Breast epithelium (tissue), 4 donors: ENCODE data around the gene RPA1. TPM values are rescaled to one million over a fixed set of nuclear protein-coding genes. Genes with fewer than 3 reads are reported as not detected.

Source experiments
- DNase-seq, 2 donors: peaks; one replicate each; pipeline ENCODE4 v3.0.0-alpha.2; 2019; ENCODE audit warnings: low spot score in 2 of 2
- H3K27ac ChIP-seq, 2 donors: fragments of 200-600 bp; sonication (generic) in 1 of 2; one replicate each; pipeline ENCODE4 v1.5.1; 2016 to 2019; ENCODE audit warnings: mild to moderate bottlenecking in 1 of 2
- H3K27me3 ChIP-seq, 2 donors: fragments of 200-600 bp; sonication (generic) in 1 of 2; one replicate each; pipeline versions ENCODE4 v1.5.1 to v1.6.0; 2017 to 2019; ENCODE audit warnings: control low read depth in 1 of 2, mild to moderate bottlenecking in 1 of 2
- H3K36me3 ChIP-seq: fragments of 200-600 bp; one replicate; pipeline ENCODE4 v1.5.1; 2019
- H3K4me1 ChIP-seq, 2 donors: fragments of 200-600 bp; sonication (generic); one replicate each; pipeline ENCODE4 v1.5.1; 2016 to 2019; ENCODE audit warnings: control low read depth in 1 of 2
- H3K4me3 ChIP-seq, 3 donors: fragments of 200-600 bp; sonication (generic); 1 replicate in 2 of 3; 2 replicates in 1 of 3; pipeline ENCODE4 v1.5.1; 2016 to 2019; ENCODE audit warnings: mild to moderate bottlenecking in 3 of 3, moderate library complexity in 2 of 3
- H3K9me3 ChIP-seq, 2 donors: fragments of 200-600 bp; sonication (generic) in 1 of 2; one replicate each; pipeline ENCODE4 v1.5.1; 2016 to 2019; ENCODE audit warnings: control low read depth in 1 of 2
- CTCF ChIP-seq, 3 donors: fragments of 450-650 bp; IDR thresholded peaks; one replicate each; pipeline ENCODE4 v1.5.1; 2016 to 2017; ENCODE audit warnings: antibody characterized with exemption in 3 of 3, mild to moderate bottlenecking in 3 of 3, moderate library complexity in 3 of 3
- POLR2A ChIP-seq: fragments of 450-650 bp; IDR thresholded peaks from one replicate; pipeline ENCODE4 v1.6.1; 2016; ENCODE audit warnings: antibody characterized with exemption, mild to moderate bottlenecking, moderate library complexity
- POLR2AphosphoS5 ChIP-seq, 3 donors: sonication (generic); formaldehyde crosslinking; IDR thresholded peaks; one replicate each; pipeline ENCODE4 v1.6.1; 2017; ENCODE audit warnings: antibody characterized with exemption in 3 of 3
- intact Hi-C: fragments of 100-400 bp; cut with DNase I; formaldehyde crosslinking; loops from one replicate; pipeline ENCODE4 v1.15.1; 2023; ENCODE audit warnings: low total_unique reads
- total RNA-seq, 3 donors: library from RNA; depleted of rRNA; stranded (reverse); fragments of >200 nt; gene quantifications; one replicate each; pipeline ENCODE4 v1.1.0, GENCODE V29; 2016

Gene RPA1
- total RNA-seq, 3 donors from 2014 or later = 34.7 to 40.6 (median 34.7) TPM

DNA sequence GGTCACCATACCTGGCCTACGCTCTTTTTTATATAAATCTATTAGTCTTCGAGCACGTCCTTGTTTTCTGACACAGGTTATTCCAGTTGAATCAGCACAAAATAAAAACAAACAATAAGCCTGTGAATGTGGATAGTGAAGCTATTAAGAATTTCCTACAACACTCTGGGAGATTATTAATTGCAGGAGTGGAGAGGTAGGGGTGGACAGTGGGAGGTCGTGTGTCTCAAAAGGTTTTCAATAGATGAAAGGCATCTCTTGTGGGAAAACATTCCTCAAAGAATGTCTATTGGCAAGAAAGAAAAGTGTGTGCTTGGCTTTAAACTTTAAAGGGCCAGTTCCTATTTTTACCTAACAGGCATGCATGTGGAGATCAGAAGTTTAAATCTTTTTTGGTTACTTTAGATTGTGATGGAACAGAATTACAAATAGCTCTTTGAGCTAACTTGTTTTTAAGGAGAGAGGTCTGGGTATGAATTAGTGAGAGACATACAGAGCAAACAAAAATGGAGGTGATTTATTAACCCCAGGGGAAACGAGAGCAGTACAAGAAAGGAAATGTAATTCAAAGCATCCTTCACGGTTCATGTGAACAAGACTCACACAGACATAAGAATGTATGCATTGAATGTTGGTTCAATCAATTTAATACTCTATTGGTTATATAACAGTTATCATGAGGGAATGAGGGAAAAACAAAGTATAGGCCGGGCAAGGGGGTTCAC is 9.1 kb upstream of the RPA1 start:
- Histone ChIP-seq H3K27me3 (no peaks in the 10 kb centered on the region), H3K27ac (no peak overlapping the region)
- intact Hi-C loops = no loop called here

DNA sequence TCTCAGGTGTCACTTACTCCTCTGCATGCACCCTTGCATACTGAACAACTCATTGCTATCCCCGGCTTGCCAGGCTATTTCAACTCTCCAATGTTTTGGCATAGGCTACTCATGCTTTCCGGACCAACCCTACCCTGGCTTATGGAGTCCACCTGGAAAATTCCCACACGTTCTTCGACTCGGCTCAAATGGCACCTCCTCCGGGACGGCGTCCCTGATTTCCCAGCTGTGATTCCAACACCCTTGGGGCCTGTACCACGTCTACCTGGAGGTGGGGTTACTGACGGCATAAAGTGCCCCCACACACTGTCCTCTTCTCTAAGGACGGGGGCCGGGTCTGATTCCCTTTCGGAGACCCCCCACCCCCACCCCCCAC is 601 bp upstream of the RPA1 start:
- Histone ChIP-seq H3K36me3 (no peaks in the 10 kb centered on the region), H3K9me3 (no peaks in the 10 kb centered on the region), H3K27ac (peak overlapping the region; percentile 89 to 95), H3K4me1 (no peaks in the 10 kb centered on the region), H3K27me3 (no peaks in the 10 kb centered on the region), H3K4me3 (peak overlapping the region; percentile 68 to 97 (median 91))
- intact Hi-C loops = no loop called here
- peak in 1 of 2 donors; percentile 23 for DNase-seq
- TF ChIP-seq CTCF (IDR thresholded peaks at IDR 0.05) = no peak
- TF ChIP-seq POLR2A = no peak
- TF ChIP-seq POLR2AphosphoS5 (IDR thresholded peaks at IDR 0.05) = no peak

More for the DNA sequence above, 9.1 kb upstream of the RPA1 start:
- no peaks in the 10 kb centered on the region for H3K9me3 ChIP-seq
- no peak overlapping the region for H3K4me3 ChIP-seq
- H3K36me3 ChIP-seq = no peaks in the 10 kb centered on the region
- no peak for TF ChIP-seq CTCF (IDR thresholded peaks at IDR 0.05)
- TF ChIP-seq POLR2AphosphoS5 (IDR thresholded peaks at IDR 0.05) = no peak
- no peak for TF ChIP-seq POLR2A
- DNase-seq = no peak
- H3K4me1 ChIP-seq = no peaks in the 10 kb centered on the region

DNA sequence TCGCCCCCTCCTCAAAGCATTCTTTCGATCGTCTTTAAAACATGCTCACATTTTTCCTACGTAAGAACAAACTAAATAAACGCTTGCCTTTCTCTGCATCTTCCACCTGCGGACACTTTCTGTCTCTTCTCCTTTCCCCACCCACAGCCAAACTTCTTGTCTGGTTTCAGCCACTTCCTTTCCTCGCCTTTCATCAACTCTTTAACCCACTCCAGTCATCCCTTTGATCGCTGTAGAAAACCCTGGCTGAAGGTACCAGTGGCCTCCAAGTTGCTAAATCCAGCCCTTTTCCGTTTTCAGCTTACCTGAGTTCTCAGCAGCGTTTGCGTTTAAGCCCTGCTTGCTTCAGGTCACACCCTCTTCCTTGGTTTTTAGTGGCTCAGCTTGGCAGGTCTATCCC is 483 bp downstream of the RPA1 start:
- H3K27ac ChIP-seq = peak overlapping the region; percentile 89 to 95
- DNase-seq = no peak
- no peak for TF ChIP-seq CTCF (IDR thresholded peaks at IDR 0.05)
- no peak for TF ChIP-seq POLR2AphosphoS5 (IDR thresholded peaks at IDR 0.05)
- TF ChIP-seq POLR2A = no peak
- peak overlapping the region; percentile 68 to 97 (median 91) for H3K4me3 ChIP-seq
- no peaks in the 10 kb centered on the region for H3K27me3 ChIP-seq
- H3K4me1 ChIP-seq = no peaks in the 10 kb centered on the region
- no peaks in the 10 kb centered on the region for H3K36me3 ChIP-seq
- no peaks in the 10 kb centered on the region for H3K9me3 ChIP-seq
- intact Hi-C loops = no loop called here

GRCh38 chr17:1834380-1835149 is 4.8 kb downstream of the RPA1 start:
- TF ChIP-seq POLR2A = no peak
- TF ChIP-seq POLR2AphosphoS5 (IDR thresholded peaks at IDR 0.05) = no peak
- no peak for TF ChIP-seq CTCF (IDR thresholded peaks at IDR 0.05)
- H3K9me3 ChIP-seq = no peaks in the 10 kb centered on the region
- no peaks in the 10 kb centered on the region for H3K4me1 ChIP-seq
- no peak overlapping the region for H3K4me3 ChIP-seq
- intact Hi-C loops = no loop called here
- no peaks in the 10 kb centered on the region for H3K36me3 ChIP-seq
- no peak for DNase-seq
- H3K27ac ChIP-seq = no peak overlapping the region
- no peaks in the 10 kb centered on the region for H3K27me3 ChIP-seq

- Histone ChIP-seq H3K4me1 (no peaks in the 10 kb centered on the region), H3K27ac (no peak overlapping the region), H3K9me3 (no peaks in the 10 kb centered on the region), H3K4me3 (no peak overlapping the region), H3K36me3 (no peaks in the 10 kb centered on the region), H3K27me3 (no peaks in the 10 kb centered on the region)
- TF ChIP-seq POLR2AphosphoS5 (IDR thresholded peaks at IDR 0.05) (no peak), CTCF (IDR thresholded peaks at IDR 0.05) (no peak), POLR2A (no peak)
- intact Hi-C loops = no loop called here
- no peak for DNase-seq
Measured at GRCh38 chr17:1839516-1839915, 9.7 kb downstream of the RPA1 start.
